HG02885 (cell line): Measurements from ENCODE around the gene RPS2.
"Not testable (repeated sequence)": the region's sequence is repeated elsewhere in the genome, so short reads cannot be mapped to it uniquely, and the experiment has no call there.

Source experiments
- ATAC-seq: cut with Tn5 transposase; IDR thresholded peaks from one replicate; pipeline ENCODE4 v1.9.1; 2021; ENCODE audit warnings: mild to moderate bottlenecking; ENCODE audit not compliant: unreplicated experiment, poor library complexity

Gene RPS2

DNA sequence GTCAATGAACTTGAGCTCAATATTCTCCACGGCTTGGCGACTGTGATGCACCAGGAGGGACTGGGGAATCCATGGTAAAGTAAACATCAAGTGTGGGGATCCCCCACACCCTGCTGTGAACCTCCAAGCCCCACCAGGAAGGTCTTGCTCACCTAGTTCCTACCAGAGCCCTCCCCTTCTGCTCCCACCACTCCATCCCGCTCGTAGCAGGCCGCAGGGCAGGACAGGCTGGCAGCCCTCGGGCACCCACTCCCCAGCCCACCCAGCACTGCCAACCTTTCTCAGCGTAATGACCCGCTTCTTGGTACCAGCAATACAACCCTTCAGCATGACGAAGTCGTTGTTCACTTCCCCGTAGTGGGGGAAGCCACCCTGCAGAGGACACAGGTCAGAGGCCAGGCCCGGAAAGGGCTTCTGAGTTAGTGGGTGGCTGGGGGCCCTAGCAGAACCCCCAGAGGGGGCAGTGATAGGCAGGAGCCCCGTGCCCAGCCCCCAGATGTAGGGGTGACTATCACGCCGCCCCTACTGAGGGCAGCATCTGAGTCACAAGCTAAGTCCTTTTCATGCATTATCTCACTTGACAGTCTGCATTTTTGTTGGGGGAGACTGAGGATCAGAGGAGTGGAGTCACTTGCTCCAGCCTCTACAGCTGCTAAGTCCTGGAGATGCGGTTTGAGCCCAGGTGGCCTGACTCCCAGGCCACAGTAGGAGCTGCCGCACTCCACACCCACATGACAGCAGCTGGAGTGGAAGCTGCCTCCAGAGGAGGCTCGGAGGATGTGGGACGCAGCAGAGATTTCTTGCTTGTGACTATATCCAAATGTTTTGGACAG lies 18.9 kb downstream of the RPS2 start:
- no peak for ATAC-seq

DNA sequence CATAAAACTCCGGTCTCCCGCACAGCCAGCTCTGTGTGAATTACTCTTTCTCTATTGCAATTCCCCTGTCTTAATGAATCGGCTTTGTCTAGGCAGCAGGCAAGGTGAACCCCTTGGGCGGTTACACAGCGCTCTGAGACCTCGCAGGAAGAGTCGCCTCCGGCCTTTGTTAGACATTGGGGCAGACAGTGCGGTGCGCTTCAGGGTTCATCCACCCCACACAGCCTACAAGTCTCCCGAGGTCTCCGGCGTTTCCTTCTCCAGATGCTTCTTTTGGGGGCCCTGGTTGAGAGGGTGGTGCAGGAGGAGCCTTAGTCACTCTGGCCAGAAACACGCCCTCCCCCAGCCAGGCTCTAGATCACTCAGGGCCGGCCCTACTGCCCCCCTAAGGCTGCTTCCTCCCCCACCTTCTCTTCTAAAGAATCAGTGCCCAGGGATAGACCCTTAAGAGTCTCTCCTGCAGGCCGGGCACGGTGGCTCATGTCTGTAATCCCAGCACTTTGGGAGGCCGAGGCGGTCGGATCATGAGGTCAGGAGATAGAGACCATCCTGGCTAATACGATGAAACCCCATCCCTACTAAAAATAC lies 19.9 kb downstream of the RPS2 start:
- ATAC-seq, result no peak

DNA sequence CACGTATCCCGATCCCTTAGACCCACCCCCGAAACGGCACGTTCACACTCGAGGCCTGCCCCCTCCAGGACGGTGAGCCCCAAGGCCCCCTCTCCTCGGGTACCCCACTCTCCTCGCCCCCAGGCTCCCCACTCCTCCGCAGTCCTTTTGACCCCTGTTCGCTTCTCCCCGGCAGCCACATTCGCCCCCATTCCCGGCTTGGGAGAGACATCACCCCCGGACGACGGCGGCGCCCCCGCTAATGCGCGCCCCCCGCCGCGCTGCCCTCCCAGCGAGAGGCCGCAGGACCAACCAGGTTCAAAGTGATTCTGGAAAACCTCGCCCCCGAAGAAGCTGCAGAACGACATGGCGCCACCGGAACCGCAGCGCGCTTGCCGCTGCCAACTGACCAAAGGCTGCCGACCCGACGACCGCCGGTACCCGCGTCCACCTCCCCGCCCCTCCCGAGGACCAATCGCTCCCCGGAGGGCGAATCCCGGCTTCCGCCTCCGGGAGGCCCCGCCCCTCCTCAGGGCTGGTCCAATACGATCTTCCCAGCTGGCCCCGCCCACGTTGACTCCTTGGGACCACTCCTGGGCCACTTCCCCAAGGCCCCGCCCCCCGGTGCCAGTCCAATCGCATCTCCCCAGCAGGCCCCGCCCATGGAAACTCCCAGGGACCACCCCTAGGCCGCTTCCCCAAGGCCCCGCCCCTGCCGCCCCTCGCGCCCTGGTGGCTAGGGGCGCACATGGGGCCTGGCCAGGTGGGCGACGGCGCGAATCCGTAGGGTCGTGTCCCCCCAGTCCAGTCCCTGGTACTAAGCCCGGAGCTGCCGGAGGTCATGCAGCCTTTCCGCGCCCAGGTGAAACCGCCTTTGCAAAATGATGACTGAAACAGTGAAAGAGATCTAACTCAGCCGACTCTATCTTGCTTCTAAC lies 21.6 kb downstream of the RPS2 start, which contains the start of gene MSRB1:
TSS of gene MSRB1 (minus strand) at position 390 of the 917 bp plus-strand sequence. CDS start at position 347, 43 bp downstream.
- peak; percentile 94 for ATAC-seq

DNA sequence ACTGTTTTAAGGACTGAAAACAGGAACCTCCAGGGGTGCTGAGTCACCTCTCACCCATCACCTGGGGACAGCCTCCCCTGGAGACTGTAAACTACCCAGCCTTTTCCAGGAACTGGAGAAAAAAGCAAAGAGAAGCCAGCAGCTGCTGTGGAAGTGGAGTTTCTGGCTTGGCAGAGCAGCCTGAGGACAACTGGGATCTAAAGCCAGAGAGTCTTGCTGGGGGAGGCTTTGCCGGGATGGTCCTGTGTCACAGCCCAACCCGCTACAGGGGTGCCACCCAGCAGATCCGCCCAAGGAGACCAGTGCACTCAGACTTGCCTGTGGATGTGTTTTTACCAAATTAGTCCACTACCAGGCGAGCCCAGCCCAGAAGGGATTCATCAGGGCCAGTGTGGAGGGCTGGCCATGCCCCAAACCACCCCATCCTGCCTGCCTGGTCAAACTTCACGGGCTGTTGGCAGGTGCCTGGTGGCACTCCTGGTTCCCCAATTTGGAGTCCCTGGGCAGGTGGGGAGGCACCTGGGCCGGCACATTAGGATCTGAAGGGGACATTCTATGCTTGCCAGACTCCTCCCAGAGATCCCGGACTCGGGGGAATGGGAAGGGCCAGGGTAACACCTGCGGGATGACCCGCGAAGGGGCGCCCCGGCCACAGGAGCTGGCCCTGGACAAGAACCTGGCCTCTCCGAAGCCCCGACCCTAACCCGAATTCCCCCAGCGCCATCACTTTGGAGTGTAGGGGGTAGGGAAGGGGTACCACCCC lies 22.4 kb downstream of the RPS2 start:
- no peak for ATAC-seq

DNA sequence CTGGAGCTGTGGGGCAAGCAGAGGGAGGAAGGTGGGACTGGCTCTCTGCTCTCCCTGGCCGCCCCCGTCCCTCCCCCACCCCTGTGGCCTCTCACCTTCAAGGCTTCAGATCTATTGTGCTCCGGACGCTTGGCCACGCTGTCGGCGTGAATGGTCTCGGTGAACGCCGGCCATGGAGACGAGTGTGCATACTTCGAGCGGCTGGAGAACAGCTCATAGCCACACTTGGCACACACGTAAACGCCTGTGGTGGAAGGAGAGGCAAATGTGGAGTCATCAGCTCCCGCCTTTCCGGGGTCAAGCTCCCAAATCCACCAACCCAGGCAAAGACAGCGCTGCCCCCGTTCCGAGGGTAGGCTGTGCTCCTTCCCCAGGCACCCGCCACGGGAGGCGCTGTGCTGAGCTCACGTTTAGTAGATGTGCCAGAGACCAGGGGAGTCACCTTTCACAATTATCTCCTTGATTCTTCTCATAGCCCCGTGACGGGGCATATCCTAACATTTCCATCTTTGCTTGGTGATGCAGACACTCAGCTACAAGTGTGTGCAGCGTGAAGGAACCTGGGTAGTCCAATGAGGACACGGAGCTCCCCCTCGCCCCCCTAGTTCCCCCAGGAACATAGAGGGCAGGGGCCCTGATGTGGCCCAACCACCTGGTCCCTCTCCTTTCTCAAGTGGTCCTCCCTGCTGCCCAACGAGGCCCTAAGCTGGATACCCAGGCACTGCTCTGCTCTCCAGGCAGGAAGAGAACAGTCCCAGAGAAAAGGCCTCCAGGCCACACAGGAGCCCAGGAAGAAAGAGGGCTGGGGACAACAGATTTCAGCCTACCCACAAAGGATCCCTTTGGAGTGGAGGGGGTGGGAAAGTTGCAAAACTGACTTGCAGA lies 23.2 kb downstream of the RPS2 start:
- no peak for ATAC-seq

DNA sequence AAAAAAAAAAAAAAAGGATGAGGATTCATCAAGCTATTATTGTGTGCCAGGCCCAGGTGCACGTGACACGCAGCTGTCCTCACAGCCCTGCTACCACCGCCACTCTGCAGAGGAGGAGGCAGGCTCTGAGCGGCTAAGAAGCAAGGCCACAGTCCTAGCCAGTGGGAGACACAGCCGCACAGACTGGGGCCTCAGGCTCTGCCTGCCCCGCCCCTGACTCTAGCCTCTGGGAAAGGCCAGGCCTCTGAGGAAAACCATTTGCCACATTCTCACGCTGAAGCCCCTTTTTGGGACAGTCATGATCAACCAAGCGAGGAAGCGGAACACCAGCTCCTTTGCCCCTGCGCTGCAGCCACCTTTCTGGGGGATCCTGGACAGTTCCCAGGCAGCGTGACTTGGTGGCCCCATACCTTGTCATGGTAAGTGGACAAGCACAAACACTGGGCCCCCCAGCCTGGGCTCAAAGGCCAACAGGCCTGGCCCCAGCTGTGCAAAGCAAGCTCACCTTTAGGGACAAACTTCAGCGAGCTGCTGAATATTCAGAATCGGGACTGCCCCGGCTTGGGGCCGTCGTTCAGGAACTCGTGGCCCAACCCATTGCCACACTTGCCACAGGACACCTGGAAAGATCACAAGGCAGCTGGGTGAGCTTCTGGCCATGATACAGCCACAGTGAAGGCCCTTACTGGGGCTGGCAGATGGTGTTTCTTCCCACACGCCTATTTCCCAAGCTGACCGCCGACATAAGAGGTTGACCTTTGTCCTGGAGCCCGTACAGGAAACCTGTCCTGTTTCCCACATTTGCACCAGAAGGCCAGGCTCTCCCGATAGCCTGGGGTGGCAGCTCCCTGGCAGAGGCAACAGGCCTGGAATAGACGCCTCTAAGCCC lies 24.1 kb downstream of the RPS2 start:
- ATAC-seq, result no peak

DNA sequence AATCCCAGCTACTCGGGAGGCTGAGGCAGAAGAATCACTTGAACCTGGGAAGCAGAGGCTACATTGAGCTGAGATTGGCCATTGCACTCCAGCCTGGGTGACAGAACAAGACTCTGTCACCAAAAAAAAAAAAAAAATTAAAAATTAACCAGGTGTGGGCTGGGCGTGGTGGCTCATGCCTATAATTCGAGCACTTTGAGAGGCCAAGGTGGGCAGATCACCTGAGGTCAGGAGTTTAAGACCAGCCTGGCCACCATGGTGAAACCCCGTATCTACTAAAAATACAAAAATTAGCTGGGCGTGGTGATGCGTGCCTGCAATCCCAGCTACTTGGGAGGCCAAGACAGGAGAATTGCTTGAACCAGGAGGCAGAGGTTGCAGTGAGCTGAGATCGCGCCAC lies 24.8 kb downstream of the RPS2 start:
- not testable (repeated sequence) for ATAC-seq

DNA sequence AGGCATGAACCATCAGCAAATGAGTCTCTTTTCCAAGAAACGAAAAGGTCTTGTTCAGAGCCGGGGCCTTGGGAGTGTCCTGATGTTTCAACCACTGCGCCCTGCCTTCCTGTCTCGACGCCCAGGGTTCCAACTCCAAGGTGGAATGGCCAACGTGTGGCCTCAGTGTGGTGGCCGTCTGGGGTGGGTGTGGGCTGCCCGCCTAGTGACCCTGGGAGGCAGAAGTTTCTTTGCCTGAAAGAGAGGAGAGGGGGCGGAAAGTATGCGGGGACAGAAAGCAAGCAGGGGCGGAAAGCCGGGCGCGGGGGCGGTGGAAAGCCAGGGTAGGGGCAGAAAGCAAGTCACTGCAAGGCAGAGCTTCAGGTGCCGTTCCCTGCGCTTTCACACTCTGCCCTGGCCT lies 25.7 kb downstream of the RPS2 start:
- no peak for ATAC-seq

DNA sequence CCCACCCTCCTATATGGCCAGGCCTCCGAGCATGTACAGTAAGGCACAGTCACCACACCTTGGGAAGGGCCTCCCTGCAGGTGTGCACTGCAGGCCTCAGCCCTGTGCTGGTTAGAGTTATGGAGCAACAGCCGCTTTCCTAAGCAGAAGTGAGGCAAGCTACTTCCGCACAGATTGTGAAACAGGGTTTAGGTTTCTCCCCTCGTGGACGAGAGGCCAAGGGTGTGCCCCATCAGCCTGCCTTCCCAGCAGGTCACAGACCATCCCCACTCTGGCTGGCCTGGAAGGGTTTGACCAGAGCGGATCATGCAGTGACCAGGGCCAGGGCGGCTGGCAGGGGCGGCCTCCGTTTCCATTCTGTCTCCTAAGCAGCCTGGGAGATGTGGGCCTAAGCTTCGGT lies 26.3 kb downstream of the RPS2 start:
- no peak for ATAC-seq

DNA sequence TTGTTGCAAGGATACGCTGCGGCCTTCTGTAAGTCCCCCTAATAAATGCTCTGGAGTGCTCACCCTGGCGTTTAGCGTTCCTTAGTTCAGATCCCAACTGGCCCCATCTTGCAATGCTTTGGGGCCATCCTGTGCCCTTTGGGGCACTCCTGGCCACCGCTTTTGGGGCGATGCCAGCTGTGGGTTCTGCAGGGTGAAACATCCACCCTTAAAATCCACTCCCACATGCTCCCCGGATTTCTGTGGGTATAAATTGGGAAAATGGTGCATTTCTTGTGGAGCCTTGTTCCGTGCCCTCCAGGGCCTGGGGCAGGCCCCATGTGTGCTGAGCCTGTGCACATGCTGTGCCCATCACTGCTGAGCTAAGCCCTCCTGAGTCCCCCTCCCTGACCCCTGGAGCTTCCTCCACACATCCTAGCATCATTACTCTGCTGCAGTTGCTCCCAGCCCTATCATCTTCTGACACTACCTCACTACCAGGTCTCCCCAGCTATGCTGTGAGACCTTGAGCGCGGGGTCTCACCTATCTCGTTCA lies 27.6 kb downstream of the RPS2 start:
- ATAC-seq, result no peak

DNA sequence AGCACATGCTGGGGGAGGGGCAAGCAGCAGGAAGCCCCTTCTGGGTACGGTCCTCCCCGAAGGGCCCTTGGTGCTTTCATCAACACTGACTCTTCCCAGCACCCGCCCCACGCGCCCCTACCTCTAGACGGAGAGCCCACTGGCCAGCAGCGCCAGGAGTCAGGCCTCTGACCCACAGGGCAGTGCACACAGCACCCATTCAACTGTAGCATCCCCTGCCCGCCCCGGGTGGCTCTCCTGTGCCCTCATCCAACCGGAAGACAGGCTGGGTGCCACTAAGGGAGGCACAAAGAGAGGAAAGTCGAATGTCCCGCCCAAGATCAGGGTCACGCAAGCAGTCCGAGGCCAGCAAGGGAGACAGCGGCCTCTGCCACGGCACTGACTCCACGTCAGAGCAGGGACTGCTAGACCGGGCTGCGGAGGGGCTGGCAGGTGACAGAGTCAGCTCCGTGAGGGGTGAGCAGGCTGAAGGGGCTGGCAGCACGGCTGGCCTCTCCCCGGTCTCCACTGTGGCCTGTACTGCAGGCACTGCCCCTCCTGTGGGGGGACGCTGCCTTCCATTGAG lies 31.4 kb downstream of the RPS2 start:
- ATAC-seq, result no peak

DNA sequence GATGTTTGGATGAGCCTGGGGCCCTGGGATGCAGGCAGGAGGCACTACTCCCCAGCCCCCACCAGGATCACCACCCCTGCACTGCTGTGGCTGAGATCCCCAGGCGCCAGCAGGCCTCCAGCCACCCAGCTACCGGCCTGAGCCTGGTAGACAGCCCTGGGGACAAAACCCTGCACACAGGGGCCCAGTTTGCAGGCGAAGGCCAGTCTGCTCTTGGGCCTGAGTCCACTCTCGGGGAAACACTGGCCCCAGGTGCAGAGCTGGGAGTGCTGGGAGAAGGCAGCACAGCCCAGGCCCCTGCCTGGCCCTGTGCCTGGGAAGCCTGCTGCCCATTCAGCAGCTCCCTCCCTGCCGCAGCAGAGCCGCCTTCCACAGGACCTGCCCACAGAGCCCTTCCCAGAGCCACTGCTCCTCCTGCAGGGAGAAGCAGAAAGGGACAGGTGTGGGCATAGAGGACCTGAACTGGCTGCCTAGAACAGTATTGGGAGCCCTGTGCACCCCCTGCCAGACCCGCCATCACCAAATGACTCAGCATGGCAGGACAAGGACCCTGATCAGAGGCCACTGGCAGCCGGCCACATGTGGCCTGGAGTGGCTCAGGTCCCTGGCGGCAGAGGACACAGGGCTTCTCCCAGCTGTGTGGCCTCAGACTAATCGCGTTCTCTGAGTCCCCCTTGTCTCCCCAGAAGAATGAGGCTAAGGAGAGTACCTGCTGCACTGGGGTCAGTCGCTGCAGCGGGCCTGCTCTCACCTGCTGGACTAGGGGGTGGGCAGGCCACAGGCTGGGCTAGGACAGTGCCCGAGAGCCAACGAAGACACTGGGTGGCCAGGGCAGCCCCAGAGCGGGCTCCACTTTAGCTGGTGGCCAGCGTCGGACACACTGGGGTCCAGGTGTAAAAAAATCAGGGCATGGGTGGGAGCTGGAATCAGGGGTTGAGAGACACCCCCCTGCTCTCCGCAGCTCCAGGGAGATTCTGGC lies 32.3 kb downstream of the RPS2 start:
- no peak for ATAC-seq

DNA sequence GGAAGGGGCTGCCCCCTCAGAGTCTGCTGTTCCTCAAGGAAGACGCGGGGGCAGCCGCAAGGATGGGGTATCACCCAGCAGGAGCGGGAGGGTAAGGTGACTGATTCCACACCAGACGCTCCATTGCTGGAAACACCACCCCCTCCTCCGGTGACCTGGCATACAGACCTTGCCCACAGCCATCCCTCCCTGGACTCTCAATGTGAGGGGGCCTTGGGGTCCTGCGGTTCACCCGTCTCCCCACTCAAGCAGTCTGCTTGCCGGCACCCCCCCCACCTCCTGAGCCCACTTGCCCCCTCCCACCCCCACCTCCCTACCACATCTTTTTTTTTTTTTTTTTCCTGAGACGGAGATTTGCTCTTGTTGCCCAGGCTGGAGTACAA lies 34.3 kb downstream of the RPS2 start:
- ATAC-seq, result no peak

DNA sequence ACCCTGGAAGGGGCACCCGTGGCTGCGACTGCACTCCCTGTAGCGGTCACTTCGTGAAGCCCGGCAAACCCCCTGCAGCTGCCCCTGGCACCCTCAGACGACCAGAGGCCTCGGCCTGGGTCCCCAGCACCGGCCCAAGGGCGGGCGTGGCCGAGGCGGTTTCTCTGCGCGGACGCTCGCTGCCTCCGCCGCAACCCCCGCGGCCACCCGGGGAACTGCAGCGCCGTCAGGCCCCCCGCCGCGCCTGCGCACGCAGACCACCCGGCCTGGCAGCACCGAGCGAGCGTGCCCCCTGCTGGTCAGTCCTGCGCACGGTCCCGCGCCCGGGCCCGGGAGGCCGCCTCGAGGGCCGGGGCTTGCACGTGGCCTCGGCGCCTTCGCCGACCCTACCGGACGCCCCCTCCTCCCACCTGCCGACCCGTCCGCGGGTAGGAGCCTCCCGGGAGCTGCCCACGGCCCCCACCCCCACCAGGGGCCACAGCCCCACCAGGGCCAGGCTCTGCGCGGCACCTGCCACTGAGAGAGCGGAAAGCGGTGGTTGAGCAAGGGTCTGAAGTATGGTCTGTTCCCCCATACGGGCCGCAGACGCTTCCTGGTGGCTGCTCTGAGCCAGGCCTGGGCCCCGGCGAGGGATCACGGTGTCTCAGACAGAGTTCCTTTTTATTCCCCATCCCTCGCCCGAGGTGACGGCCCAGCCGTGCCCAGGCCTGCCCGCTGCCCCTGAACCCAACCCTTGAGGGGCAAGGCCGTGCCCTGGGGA lies 34.9 kb downstream of the RPS2 start:
- ATAC-seq, result peak; percentile 92

DNA sequence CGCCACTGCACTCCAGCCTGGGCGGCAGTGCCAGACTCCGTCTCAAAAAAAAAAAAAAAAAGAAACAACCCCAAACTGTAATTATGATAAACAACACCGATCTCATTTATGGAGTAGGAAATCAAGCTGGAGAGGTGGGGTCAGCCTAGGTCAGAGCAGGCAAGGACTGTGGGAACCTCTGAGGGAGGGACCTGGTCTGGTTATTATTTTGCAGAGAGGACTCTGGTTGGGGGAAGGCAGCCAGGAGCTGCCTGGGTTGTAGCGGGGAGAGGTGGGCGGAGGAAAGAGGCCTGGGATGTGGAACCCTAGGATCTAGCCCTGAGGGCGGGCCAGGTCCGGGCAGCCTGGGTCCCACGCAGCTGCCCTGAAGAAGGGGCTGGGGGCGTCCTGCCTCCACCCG lies 35.5 kb downstream of the RPS2 start:
- ATAC-seq, result peak; percentile 8

DNA sequence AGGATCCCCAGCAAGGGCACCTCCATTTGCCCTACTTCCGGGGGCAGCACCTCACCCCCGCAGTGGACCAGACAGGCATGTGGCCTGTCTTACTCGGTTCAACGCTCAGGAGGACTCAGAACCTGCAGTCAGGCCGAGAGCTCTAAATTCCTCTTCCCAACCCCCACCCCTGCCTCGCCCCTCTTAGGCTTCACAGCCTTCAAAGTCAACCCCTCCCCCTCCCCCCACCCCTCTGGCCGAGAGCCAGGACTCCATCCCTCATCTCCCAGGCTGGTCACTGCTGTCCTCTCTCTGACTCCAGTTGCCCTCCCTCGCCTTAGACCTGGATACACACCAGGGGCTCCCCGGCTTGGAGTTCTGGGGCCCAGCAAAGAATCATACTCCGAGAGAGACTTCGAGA lies 38.4 kb downstream of the RPS2 start:
- ATAC-seq, result no peak
